Endothelial cell of umbilical vein (primary cell): Measurements from ENCODE around the gene GSE1. TPM values are rescaled to one million over a fixed set of nuclear protein-coding genes. Genes with fewer than 3 reads are reported as not detected.

Experiments used
- BruUV-seq: library from RNA; stranded (reverse); fragments of 400-500 nt; replicated peaks from 2 replicates; lab custom pipeline; 2021; lab: Mats Ljungman, UMichigan
- CTCF ChIA-PET: fragments of 300-600, 350-600 bp; sonication (Branson Sonifier 250); formaldehyde crosslinking; loops from one replicate; lab custom pipeline; 2021; ENCODE audit warnings: antibody characterized with exemption, inconsistent platforms; lab: Charles Lee
- POLR2A ChIA-PET: fragments of 300-600, 350-600 bp; sonication (Branson Sonifier 250); formaldehyde crosslinking; loops from one replicate; lab custom pipeline; 2021; ENCODE audit warnings: antibody characterized with exemption, inconsistent platforms; lab: Charles Lee
- DNase-seq: peaks from one replicate; pipeline ENCODE4 v3.0.0-alpha.2; 2011; ENCODE audit warnings: low read depth, low spot score
- FAIRE-seq: peaks from 2 replicates; lab custom pipeline; 2011; peaks lifted over from hg19 to GRCh38; lab: Jason Lieb, UNC
- H2AFZ ChIP-seq: 2 replicates; pipeline ENCODE4 v1.6.0; 2012; ENCODE audit warnings: low read depth, low read length, control low read depth, inconsistent platforms
- H3K27ac ChIP-seq: 2 replicates; pipeline ENCODE4 v1.5.1; 2011; ENCODE audit warnings: low read depth, mild to moderate bottlenecking, control low read depth, low read length, moderate library complexity; ENCODE audit not compliant: insufficient read depth
- H3K27me3 ChIP-seq, 2 experiments: 2 replicates each; pipeline versions ENCODE4 v1.6.0 to v1.6.1; 2011; ENCODE audit warnings: low read length in 2 of 2, mixed read lengths in 1 of 2; ENCODE audit not compliant: control insufficient read depth in 2 of 2, insufficient read depth in 2 of 2
- H3K36me3 ChIP-seq, 2 experiments: 2 replicates in 1 of 2; 3 replicates in 1 of 2; pipeline ENCODE4 v1.5.1; 2011; ENCODE audit warnings: low read length in 2 of 2, mild to moderate bottlenecking in 1 of 2, moderate library complexity in 1 of 2; ENCODE audit not compliant: control insufficient read depth in 2 of 2, insufficient read depth in 2 of 2; ENCODE audit errors: extremely low read depth in 1 of 2
- H3K4me1 ChIP-seq: 3 replicates; pipeline ENCODE4 v1.5.1; 2011; ENCODE audit warnings: mild to moderate bottlenecking, low read length; ENCODE audit not compliant: control insufficient read depth, insufficient read depth; ENCODE audit errors: extremely low read depth
- H3K4me2 ChIP-seq: 2 replicates; pipeline ENCODE4 v1.6.1; 2011; ENCODE audit warnings: low read length, control low read depth, mixed read lengths; ENCODE audit not compliant: insufficient read depth
- H3K4me3 ChIP-seq, 3 experiments: fragments of 200-600 bp in 1 of 3; sonication (generic), shearing (Covaris generic) in 1 of 3; replicated peaks in 1 of 3; 2 replicates each; pipeline ENCODE4 v1.5.1; 2011 to 2016; ENCODE audit warnings: control low read depth in 3 of 3, low read length in 3 of 3, mild to moderate bottlenecking in 2 of 3, inconsistent platforms in 1 of 3, low read depth in 1 of 3, moderate library complexity in 1 of 3; ENCODE audit not compliant: insufficient read depth in 1 of 3
- H3K79me2 ChIP-seq: 2 replicates; pipeline ENCODE4 v1.6.0; 2012; ENCODE audit warnings: low read length, inconsistent platforms; ENCODE audit not compliant: control insufficient read depth, insufficient read depth
- H3K9ac ChIP-seq: replicated peaks from 2 replicates; pipeline ENCODE3; 2011; ENCODE audit warnings: low read length, control low read depth; ENCODE audit not compliant: insufficient read depth; ENCODE audit errors: extremely low read depth
- H3K9me1 ChIP-seq: replicated peaks from 3 replicates; pipeline ENCODE4 v1.6.0; 2011; ENCODE audit warnings: mild to moderate bottlenecking, low read length; ENCODE audit not compliant: control insufficient read depth, insufficient read depth; ENCODE audit errors: extremely low read depth
- H3K9me3 ChIP-seq: replicated peaks from 2 replicates; pipeline ENCODE4 v1.5.1; 2012; ENCODE audit warnings: low read length, inconsistent platforms; ENCODE audit not compliant: control insufficient read depth, insufficient read depth
- H4K20me1 ChIP-seq: replicated peaks from 2 replicates; pipeline ENCODE3; 2011; ENCODE audit warnings: mild to moderate bottlenecking, low read length; ENCODE audit not compliant: control insufficient read depth, insufficient read depth; ENCODE audit errors: extremely low read depth
- EZH2 ChIP-seq: IDR thresholded peaks from 2 replicates; pipeline ENCODE4 v1.6.1; 2012; ENCODE audit warnings: borderline replicate concordance, low read depth, mild to moderate bottlenecking, moderate library complexity, low read length, inconsistent platforms; ENCODE audit not compliant: severe bottlenecking
- GATA2 ChIP-seq: IDR thresholded peaks from 2 replicates; pipeline ENCODE4 v1.7.0; 2011; ENCODE audit warnings: low read depth, mild to moderate bottlenecking, moderate library complexity, mixed read lengths, low read length; ENCODE audit not compliant: insufficient read length, insufficient read depth
- JUN ChIP-seq: IDR thresholded peaks from 2 replicates; pipeline ENCODE4 v1.6.1; 2011; ENCODE audit warnings: borderline replicate concordance, low read depth; ENCODE audit not compliant: insufficient read length, insufficient read depth
- MYC ChIP-seq: IDR thresholded peaks from one replicate; pipeline ENCODE4 v1.6.1; 2011; ENCODE audit warnings: mild to moderate bottlenecking, low read depth, low read length
- POLR2A ChIP-seq: IDR thresholded peaks from 2 replicates; pipeline ENCODE4 v1.6.1; 2012; ENCODE audit warnings: low read depth, mild to moderate bottlenecking, control low read depth, low read length
- dilution Hi-C: fragments of 300-500 bp; cut with MboI; formaldehyde crosslinking; loops from one replicate; pipeline ENCODE4 v1.15.0; 2019; ENCODE audit warnings: low sequenced_read_pairs; ENCODE audit not compliant: extremely low pct_ligation_motif_present
- intact Hi-C: fragments of 100-400 bp; cut with micrococcal nuclease; formaldehyde crosslinking; loops from one replicate; pipeline ENCODE4 v1.10.0; 2022
- polyA plus RNA-seq, 4 experiments: library from polyadenylated mRNA; depleted of rRNA in 3 of 4; stranded (reverse) in 3 of 4; unstranded in 1 of 4; fragments of >200 nt; gene quantifications; 2 replicates each; pipeline versions ENCODE4 v1.2.1 to v1.2.3, GENCODE V29; 2011 to 2012; ENCODE audit warnings: missing spikeins in 1 of 4
- total RNA-seq: library from RNA; stranded (reverse); gene quantifications from 2 replicates; pipeline ENCODE4 v1.2.3, GENCODE V29; 2021
- TF ChIP-seq, protein P1 (sequence below): IDR thresholded peaks from 2 replicates; pipeline ENCODE4 v1.6.1; 2011; ENCODE audit not compliant: insufficient read depth, insufficient read length
- TF ChIP-seq, protein P2 (sequence below), 2 donors: IDR thresholded peaks; 1 replicate in 1 of 2; 2 replicates in 1 of 2; pipeline ENCODE4 v1.5.1; 2011; ENCODE audit warnings: low read length in 2 of 2, mild to moderate bottlenecking in 2 of 2, moderate library complexity in 2 of 2, control low read depth in 1 of 2, inconsistent platforms in 1 of 2, low read depth in 1 of 2; ENCODE audit not compliant: insufficient read depth in 1 of 2; ENCODE audit errors: extremely low read depth in 1 of 2

GSE1 gene
- total and polyA plus RNA-seq, 2 donors (not counting 3 experiments of a cell fraction or from before 2014, with no cell fraction given): 4.2 to 18.3 TPM

GRCh38 chr16:85648070-85648714 lies 35.1 kb downstream of the GSE1 start:
- dilution Hi-C loops (no loop called here), intact Hi-C loops (no loop called here)
- Histone ChIP-seq H3K4me3 (no peak overlapping the region), H3K9me1 (no peaks in the 10 kb centered on the region), H3K9me3 (no peaks in the 10 kb centered on the region), H3K4me2 (no peak overlapping the region), H3K36me3 (no peaks in the 10 kb centered on the region), H3K27ac (no peak overlapping the region), H3K27me3 (no peaks in the 10 kb centered on the region), H4K20me1 (no peaks in the 10 kb centered on the region), H3K9ac (no peak overlapping the region), H3K79me2 (no peaks in the 10 kb centered on the region), H2AFZ (no peak overlapping the region), H3K4me1 (no peaks in the 10 kb centered on the region)
- CTCF ChIA-PET: interaction anchor here (3.5 kb wide), 1 partner anchor 32 kb away, joined by 16 read pairs; no protein-coding TSS in a partner anchor
- POLR2A ChIA-PET: no interaction called here
- BruUV-seq: no TSS peak
- no peak for DNase-seq
- FAIRE-seq: no peak
- TF ChIP-seq, protein P1, sequence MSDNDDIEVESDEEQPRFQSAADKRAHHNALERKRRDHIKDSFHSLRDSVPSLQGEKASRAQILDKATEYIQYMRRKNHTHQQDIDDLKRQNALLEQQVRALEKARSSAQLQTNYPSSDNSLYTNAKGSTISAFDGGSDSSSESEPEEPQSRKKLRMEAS: no peak
- TF ChIP-seq GATA2 (no peak), POLR2A (no peak), JUN (no peak), MYC (no peak), EZH2 (no peak)
- TF ChIP-seq, protein P2, sequence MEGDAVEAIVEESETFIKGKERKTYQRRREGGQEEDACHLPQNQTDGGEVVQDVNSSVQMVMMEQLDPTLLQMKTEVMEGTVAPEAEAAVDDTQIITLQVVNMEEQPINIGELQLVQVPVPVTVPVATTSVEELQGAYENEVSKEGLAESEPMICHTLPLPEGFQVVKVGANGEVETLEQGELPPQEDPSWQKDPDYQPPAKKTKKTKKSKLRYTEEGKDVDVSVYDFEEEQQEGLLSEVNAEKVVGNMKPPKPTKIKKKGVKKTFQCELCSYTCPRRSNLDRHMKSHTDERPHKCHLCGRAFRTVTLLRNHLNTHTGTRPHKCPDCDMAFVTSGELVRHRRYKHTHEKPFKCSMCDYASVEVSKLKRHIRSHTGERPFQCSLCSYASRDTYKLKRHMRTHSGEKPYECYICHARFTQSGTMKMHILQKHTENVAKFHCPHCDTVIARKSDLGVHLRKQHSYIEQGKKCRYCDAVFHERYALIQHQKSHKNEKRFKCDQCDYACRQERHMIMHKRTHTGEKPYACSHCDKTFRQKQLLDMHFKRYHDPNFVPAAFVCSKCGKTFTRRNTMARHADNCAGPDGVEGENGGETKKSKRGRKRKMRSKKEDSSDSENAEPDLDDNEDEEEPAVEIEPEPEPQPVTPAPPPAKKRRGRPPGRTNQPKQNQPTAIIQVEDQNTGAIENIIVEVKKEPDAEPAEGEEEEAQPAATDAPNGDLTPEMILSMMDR (IDR thresholded peaks at IDR 0.05; ENCODE audit: extremely low read depth in 1 of 2, insufficient read depth in 1 of 2, low read depth in 1 of 2, low read length in 2 of 2): no peak
